Tibial artery (tissue), 4 donors: ENCODE measurements around the gene EVA1C.
A peak's percentile ranks its signal among the peaks of the same experiment; 100 is the strongest.

Source experiments
- DNase-seq, 2 donors: peaks; one replicate each; pipeline ENCODE4 v3.0.0-alpha.2; 2019
- H3K27ac ChIP-seq, 2 donors: fragments of 200-600 bp; sonication (generic) in 1 of 2; 1 replicate in 1 of 2; 2 replicates in 1 of 2; pipeline ENCODE4 v1.5.1; 2018 to 2019; ENCODE audit warnings: mild to moderate bottlenecking in 1 of 2
- H3K27me3 ChIP-seq, 2 donors: fragments of 200-600 bp; sonication (generic) in 1 of 2; one replicate each; pipeline versions ENCODE4 v1.5.1 to v1.6.0; 2016 to 2019
- H3K36me3 ChIP-seq, 3 donors: fragments of 200-600 bp; sonication (generic) in 2 of 3; one replicate each; pipeline ENCODE4 v1.5.1; 2016 to 2019; ENCODE audit warnings: mild to moderate bottlenecking in 2 of 3
- H3K4me1 ChIP-seq, 4 donors: fragments of 200-600 bp; sonication (generic) in 2 of 4; 1 replicate in 3 of 4; 2 replicates in 1 of 4; pipeline ENCODE4 v1.5.1; 2016 to 2019
- H3K4me3 ChIP-seq, 2 donors: fragments of 200-600 bp; sonication (generic) in 1 of 2; 1 replicate in 1 of 2; 2 replicates in 1 of 2; pipeline ENCODE4 v1.5.1; 2018 to 2019; ENCODE audit warnings: mild to moderate bottlenecking in 2 of 2
- H3K9me3 ChIP-seq, 3 donors: fragments of 200-600 bp; sonication (generic) in 1 of 3; one replicate each; pipeline ENCODE4 v1.5.1; 2016 to 2019
- CTCF ChIP-seq, 2 experiments: fragments of 200-600 bp in 1 of 2; fragments of 450-650 bp in 1 of 2; IDR thresholded peaks; one replicate each; pipeline ENCODE4 v1.5.1; 2017 to 2019; ENCODE audit warnings: antibody characterized with exemption in 2 of 2, mild to moderate bottlenecking in 1 of 2, moderate library complexity in 1 of 2
- intact Hi-C: fragments of 100-400 bp; cut with DNase I; formaldehyde crosslinking; loops from one replicate; pipeline ENCODE4 v1.15.0; 2023; ENCODE audit warnings: low total_unique reads

EVA1C gene

GRCh38 chr21:32483293-32483595 is 70.7 kb downstream of the EVA1C start:
- no peaks in the 10 kb centered on the region for H3K27me3 ChIP-seq
- peaks cover 0 to 25% (median 14%) of the 10 kb centered on the region in 3 donors for H3K36me3 ChIP-seq
- intact Hi-C loops, result no loop called here
- TF ChIP-seq CTCF (IDR thresholded peaks at IDR 0.05), result no peak
- no peak overlapping the region for H3K4me3 ChIP-seq
- no peak for DNase-seq
- no peaks in the 10 kb centered on the region for H3K9me3 ChIP-seq
- no peak overlapping the region for H3K27ac ChIP-seq
- H3K4me1 ChIP-seq, result peaks cover 0 to 6% (median 0%) of the 10 kb centered on the region in 4 donors

GRCh38 chr21:32484706-32485380 is 72.3 kb downstream of the EVA1C start:
- peak in 1 of 2 donors; percentile 46 for DNase-seq
- no peak overlapping the region for H3K4me3 ChIP-seq
- H3K27me3 ChIP-seq, result no peaks in the 10 kb centered on the region
- H3K9me3 ChIP-seq, result no peaks in the 10 kb centered on the region
- H3K27ac ChIP-seq, result no peak overlapping the region
- peaks cover 0 to 6% (median 0%) of the 10 kb centered on the region in 4 donors for H3K4me1 ChIP-seq
- intact Hi-C loops, result no loop called here
- no peak for TF ChIP-seq CTCF (IDR thresholded peaks at IDR 0.05)
- H3K36me3 ChIP-seq, result peaks cover 0 to 28% (median 14%) of the 10 kb centered on the region in 3 donors

GRCh38 chr21:32492376-32492775 is 79.9 kb downstream of the EVA1C start:
- Histone ChIP-seq H3K4me1 (peaks cover 0 to 32% (median 16%) of the 10 kb centered on the region in 4 donors), H3K36me3 (peaks cover 3 to 26% (median 18%) of the 10 kb centered on the region in 3 donors), H3K9me3 (no peaks in the 10 kb centered on the region), H3K27ac (no peak overlapping the region), H3K4me3 (no peak overlapping the region), H3K27me3 (no peaks in the 10 kb centered on the region)
- intact Hi-C loops, result no loop called here
- no peak for DNase-seq
- TF ChIP-seq CTCF (IDR thresholded peaks at IDR 0.05), result no peak

- H3K4me3 ChIP-seq, result no peak overlapping the region
- H3K4me1 ChIP-seq, result peaks cover 0 to 52% (median 28%) of the 10 kb centered on the region in 4 donors
- H3K27me3 ChIP-seq, result no peaks in the 10 kb centered on the region
- intact Hi-C loops, result no loop called here
- TF ChIP-seq CTCF (IDR thresholded peaks at IDR 0.05), result no peak
- no peaks in the 10 kb centered on the region for H3K9me3 ChIP-seq
- no peak for DNase-seq
- peak overlapping the region; percentile 54 to 64 for H3K27ac ChIP-seq
- H3K36me3 ChIP-seq, result peaks cover 3 to 33% (median 25%) of the 10 kb centered on the region in 3 donors
Measured at GRCh38 chr21:32494934-32495709, 82.6 kb downstream of the EVA1C start.

- H3K27ac ChIP-seq, result no peak overlapping the region
Measured at GRCh38 chr21:32496568-32496967, 84.1 kb downstream of the EVA1C start.

More at GRCh38 chr21:32496568-32496967, 84.1 kb downstream of the EVA1C start:
- peaks cover 3 to 39% (median 25%) of the 10 kb centered on the region in 3 donors for H3K36me3 ChIP-seq
- intact Hi-C loops, result no loop called here
- no peak overlapping the region for H3K4me3 ChIP-seq
- H3K27me3 ChIP-seq, result no peaks in the 10 kb centered on the region
- no peak for DNase-seq
- H3K9me3 ChIP-seq, result no peaks in the 10 kb centered on the region
- no peak for TF ChIP-seq CTCF (IDR thresholded peaks at IDR 0.05)
- peaks cover 0 to 52% (median 28%) of the 10 kb centered on the region in 4 donors for H3K4me1 ChIP-seq
